ENCODE results near the gene H2BK1. TPM values are rescaled to one million over a fixed set of nuclear protein-coding genes. Genes with fewer than 3 reads are reported as not detected.

The H2BK1 gene
- total RNA-seq, 1 donor from 2014 or later: not detected

DNA sequence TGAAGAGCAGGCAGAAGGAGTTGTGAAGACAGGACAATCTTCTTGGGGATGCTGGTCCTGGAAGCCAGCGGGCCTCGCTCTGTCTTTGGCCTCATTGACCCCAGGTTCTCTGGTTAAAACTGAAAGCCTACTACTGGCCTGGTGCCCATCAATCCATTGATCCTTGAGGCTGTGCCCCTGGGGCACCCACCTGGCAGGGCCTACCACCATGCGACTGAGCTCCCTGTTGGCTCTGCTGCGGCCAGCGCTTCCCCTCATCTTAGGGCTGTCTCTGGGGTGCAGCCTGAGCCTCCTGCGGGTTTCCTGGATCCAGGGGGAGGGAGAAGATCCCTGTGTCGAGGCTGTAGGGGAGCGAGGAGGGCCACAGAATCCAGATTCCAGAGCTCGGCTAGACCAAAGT, 23.5 kb upstream of the H2BK1 start:
- H3K9me3 Mint-ChIP-seq: no peaks in the 10 kb centered on the region
- no peak for DNase-seq (ENCODE audit: low spot score)
- peaks cover 10% of the 10 kb centered on the region for H3K36me3 Mint-ChIP-seq (ENCODE audit: low read depth)
- H3K4me1 Mint-ChIP-seq (ENCODE audit: low read depth): peaks cover 28% of the 10 kb centered on the region
- H3K27me3 Mint-ChIP-seq (ENCODE audit: insufficient read depth): peaks cover 2% of the 10 kb centered on the region
- peak overlapping the region; percentile 100 for H3K4me3 Mint-ChIP-seq
- peak overlapping the region; percentile 98 for H3K27ac Mint-ChIP-seq
- intact Hi-C loops (cut with micrococcal nuclease): loop anchor here (2.0 to 10.0 kb wide), 4 partner anchors 117 to 1441 kb away; partner anchors contain the start of genes XRCC2 and ZNF775

DNA sequence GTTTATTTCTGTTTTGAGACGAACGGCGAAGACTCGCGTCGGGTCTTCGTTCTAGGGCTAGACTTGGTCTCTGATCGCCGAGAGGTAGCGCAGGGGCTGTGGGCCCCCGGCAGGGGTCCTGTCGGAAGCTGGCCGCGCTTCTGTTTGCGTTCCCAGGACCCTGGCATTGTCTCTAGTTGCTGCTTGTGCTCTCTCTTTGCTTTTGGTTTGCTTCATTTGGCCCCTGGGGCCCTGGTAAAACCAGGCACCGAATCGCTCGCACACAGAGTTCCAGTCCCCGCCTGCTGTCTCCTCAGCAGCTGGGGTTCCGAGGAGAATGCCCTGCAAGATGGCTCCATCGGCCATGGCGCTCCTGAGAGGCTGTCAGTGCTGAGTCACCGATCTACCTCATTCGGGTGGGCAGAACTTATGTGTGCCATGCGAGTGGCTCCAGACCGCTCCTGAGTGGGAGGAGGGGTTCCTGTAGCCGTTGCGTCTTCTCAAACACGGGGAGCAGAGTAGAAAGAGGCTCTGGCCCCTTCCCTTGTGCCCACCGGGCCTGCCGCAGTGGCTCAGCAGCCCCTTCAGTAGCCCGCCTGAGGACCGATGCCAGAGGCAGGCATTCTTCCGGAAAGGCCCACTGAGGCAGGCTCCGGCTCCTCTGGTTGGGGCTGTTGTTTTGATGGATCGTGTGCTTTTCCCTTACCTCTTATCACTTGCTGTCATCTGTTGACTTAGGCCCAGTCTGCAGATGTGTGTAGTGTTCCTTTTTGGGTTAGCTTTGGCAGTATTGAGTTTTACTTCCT, 22.8 kb upstream of the H2BK1 start:
- DNase-seq (ENCODE audit: low spot score): peak; percentile 53
- Mint-ChIP-seq H3K4me1 (ENCODE audit: low read depth) (peaks cover 29% of the 10 kb centered on the region), H3K27me3 (ENCODE audit: insufficient read depth) (peaks cover 2% of the 10 kb centered on the region), H3K4me3 (peak overlapping the region; percentile 100), H3K9me3 (no peaks in the 10 kb centered on the region), H3K36me3 (ENCODE audit: low read depth) (peaks cover 10% of the 10 kb centered on the region), H3K27ac (peak overlapping the region; percentile 98)
- intact Hi-C loops (cut with micrococcal nuclease): loop anchor here (1.0 to 10.0 kb wide), 11 partner anchors 11 to 1442 kb away; partner anchors contain the start of genes ABCB8, NUB1, TMUB1 and XRCC2

- peak within 1 kb of the TSS; percentile 100 for H3K4me3 Mint-ChIP-seq
- H3K27me3 Mint-ChIP-seq (ENCODE audit: insufficient read depth): peaks cover 2% of the 10 kb centered on the region
- peak within 1 kb of the TSS; percentile 98 for H3K27ac Mint-ChIP-seq
- H3K36me3 Mint-ChIP-seq (ENCODE audit: low read depth): peaks cover 10% of the 10 kb centered on the region
- intact Hi-C loops (cut with micrococcal nuclease): loop anchor here (1.0 to 10.0 kb wide), 11 partner anchors 12 to 1442 kb away; partner anchors contain the start of genes ABCB8, NUB1, TMUB1 and XRCC2
- H3K4me1 Mint-ChIP-seq (ENCODE audit: low read depth): peaks cover 35% of the 10 kb centered on the region
- no peaks in the 10 kb centered on the region for H3K9me3 Mint-ChIP-seq
- peak; percentile 89 for DNase-seq (ENCODE audit: low spot score)
These were observed 22.0 kb upstream of the H2BK1 start, which contains the start of gene CHPF2 for GRCh38 chr7:151232091-151232916. TSS of gene CHPF2 (plus strand) at chr7:151232483. CDS start at chr7:151234012, 1,529 bp downstream.

GRCh38 chr7:151231080-151231479, 20.8 kb upstream of the H2BK1 start:
- no peak for DNase-seq (ENCODE audit: low spot score)
- intact Hi-C loops (cut with micrococcal nuclease): loop anchor here (5.0 to 10.0 kb wide), 2 partner anchors 401 to 1444 kb away; partner anchors contain the start of gene XRCC2
- peaks cover 44% of the 10 kb centered on the region for H3K4me1 Mint-ChIP-seq (ENCODE audit: low read depth)
- peaks cover 2% of the 10 kb centered on the region for H3K27me3 Mint-ChIP-seq (ENCODE audit: insufficient read depth)
- peak overlapping the region; percentile 28 for H3K4me3 Mint-ChIP-seq
- H3K9me3 Mint-ChIP-seq: no peaks in the 10 kb centered on the region
- H3K36me3 Mint-ChIP-seq (ENCODE audit: low read depth): peaks cover 14% of the 10 kb centered on the region
- no peak overlapping the region for H3K27ac Mint-ChIP-seq

DNA sequence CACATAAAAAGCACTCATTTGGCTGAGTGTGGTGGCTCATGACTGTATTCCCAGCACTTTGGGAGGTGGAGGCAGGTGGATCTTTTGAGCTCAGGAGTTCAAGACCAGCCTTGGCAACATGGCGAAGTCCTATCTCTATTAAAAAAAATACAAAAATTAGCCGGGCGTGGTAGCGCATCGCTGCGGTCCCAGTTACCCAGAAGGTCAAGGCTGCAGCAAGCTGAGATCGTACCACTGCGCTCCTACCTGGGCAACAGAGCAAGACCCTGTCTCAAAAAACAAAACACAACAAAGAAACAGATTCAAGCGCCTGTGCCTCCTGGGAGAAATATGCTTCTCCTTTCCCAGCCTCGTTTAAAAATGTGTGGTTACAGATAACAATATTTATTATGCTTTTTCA, 19.0 kb upstream of the H2BK1 start:
- Mint-ChIP-seq H3K9me3 (no peaks in the 10 kb centered on the region), H3K4me1 (ENCODE audit: low read depth) (peaks cover 54% of the 10 kb centered on the region), H3K27ac (no peak overlapping the region), H3K4me3 (no peak overlapping the region), H3K27me3 (ENCODE audit: insufficient read depth) (peaks cover 2% of the 10 kb centered on the region), H3K36me3 (ENCODE audit: low read depth) (peaks cover 24% of the 10 kb centered on the region)
- intact Hi-C loops (cut with micrococcal nuclease): no loop called here
- DNase-seq (ENCODE audit: low spot score): no peak

GRCh38 chr7:151228024-151228866, 18.0 kb upstream of the H2BK1 start:
- peak overlapping the region; percentile 98 for H3K4me3 Mint-ChIP-seq
- no peak for DNase-seq (ENCODE audit: low spot score)
- H3K27me3 Mint-ChIP-seq (ENCODE audit: insufficient read depth): peaks cover 2% of the 10 kb centered on the region
- intact Hi-C loops (cut with micrococcal nuclease): no loop called here
- H3K9me3 Mint-ChIP-seq: no peaks in the 10 kb centered on the region
- peaks cover 45% of the 10 kb centered on the region for H3K4me1 Mint-ChIP-seq (ENCODE audit: low read depth)
- H3K36me3 Mint-ChIP-seq (ENCODE audit: low read depth): peaks cover 26% of the 10 kb centered on the region
- H3K27ac Mint-ChIP-seq: peak overlapping the region; percentile 62

DNA sequence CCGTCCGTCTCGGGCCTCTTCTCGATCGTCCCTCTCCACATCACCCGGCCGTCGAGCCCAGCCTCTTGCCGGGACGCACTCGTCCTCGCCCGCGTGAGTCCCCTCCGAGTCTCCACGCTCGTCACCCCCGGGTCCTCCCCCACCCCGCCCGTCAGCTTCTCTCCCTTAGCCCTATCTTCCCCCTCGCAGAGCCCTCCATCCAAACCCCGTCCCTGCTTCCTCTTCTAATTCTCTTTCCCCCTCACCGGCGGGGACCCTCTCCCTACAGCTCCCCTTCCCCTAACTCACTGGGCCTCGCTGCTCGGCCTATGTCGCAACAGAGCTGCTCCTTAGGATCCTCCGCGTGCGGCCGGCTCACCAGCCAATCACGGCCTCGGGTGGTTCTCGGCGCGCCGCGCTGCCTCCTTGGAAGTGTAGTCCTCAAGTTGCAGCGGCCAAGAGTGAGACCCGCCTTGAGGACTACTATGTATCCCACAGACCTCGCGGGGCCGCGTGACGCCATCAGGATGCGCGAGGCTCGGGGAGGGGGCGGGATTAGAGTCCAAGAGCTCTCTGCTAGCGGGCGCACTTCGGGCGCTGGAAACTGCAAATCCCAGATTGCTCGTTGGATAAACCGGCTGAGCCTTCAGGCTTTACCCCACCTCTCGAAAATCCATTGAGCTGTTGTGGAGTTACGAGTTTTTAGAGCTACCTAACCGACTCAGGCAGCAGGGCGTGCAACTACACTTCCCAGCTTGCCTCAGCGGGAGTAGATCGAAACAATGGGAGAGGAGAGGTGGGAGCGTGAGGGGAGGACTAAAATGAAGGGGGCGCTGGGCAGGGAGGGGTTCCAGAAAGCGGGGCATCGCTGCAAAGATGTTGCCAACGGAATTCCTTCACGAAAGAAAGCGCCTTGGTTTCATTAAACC, 16.8 kb upstream of the H2BK1 start, which contains the start of gene ABCF2:
Gene ABCF2 (minus strand): TSS at position 331 of the 908 bp plus-strand sequence. CDS start 747 bp downstream, outside the sequence.
- Mint-ChIP-seq H3K27me3 (ENCODE audit: insufficient read depth) (peaks cover 2% of the 10 kb centered on the region), H3K27ac (peak within 1 kb of the TSS; percentile 94), H3K36me3 (ENCODE audit: low read depth) (peaks cover 32% of the 10 kb centered on the region), H3K4me3 (peak within 1 kb of the TSS; percentile 98), H3K4me1 (ENCODE audit: low read depth) (peaks cover 43% of the 10 kb centered on the region), H3K9me3 (no peaks in the 10 kb centered on the region)
- DNase-seq (ENCODE audit: low spot score): peak; percentile 97
- intact Hi-C loops (cut with micrococcal nuclease): loop anchor here (1.0 kb wide), 10 partner anchors 17 to 292 kb away; partner anchors contain the start of genes ABCB8, NUB1, RHEB and TMUB1

- DNase-seq (ENCODE audit: low spot score): no peak
- intact Hi-C loops (cut with micrococcal nuclease): no loop called here
These were observed 16.2 kb upstream of the H2BK1 start for GRCh38 chr7:151226560-151226874.

DNA sequence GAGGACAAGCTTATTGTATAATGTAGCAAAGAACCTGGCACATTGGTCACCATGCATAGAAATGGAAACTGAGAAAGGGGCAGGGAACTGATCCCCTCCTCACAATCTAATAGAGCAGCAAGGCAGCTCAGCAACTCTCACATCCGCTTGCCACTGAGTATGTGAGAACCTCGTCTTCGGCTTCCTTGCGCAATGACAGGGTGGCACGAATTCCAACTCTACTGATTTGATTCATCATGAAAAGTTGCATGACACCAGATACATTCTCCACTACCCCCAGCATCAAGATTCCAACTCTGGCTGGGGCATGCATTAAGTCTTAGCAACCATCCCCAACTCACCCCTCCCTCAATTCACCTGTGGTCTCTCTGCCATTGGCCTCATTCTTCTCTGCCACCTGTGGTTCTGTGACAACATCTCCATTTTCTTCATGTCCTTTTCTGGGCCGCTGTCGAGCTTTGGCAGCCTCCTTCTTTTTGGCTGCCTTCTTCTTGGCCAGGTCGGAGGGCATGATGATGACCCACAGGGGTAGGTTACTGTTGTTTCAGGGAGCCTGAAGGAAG, 15.7 kb upstream of the H2BK1 start:
- Mint-ChIP-seq H3K4me3 (peak overlapping the region; percentile 98), H3K27me3 (ENCODE audit: insufficient read depth) (peaks cover 2% of the 10 kb centered on the region), H3K36me3 (ENCODE audit: low read depth) (peaks cover 39% of the 10 kb centered on the region), H3K4me1 (ENCODE audit: low read depth) (peaks cover 32% of the 10 kb centered on the region), H3K9me3 (no peaks in the 10 kb centered on the region), H3K27ac (peak overlapping the region; percentile 94)
- no peak for DNase-seq (ENCODE audit: low spot score)
- intact Hi-C loops (cut with micrococcal nuclease): no loop called here

More at GRCh38 chr7:151226560-151226874, 16.2 kb upstream of the H2BK1 start:
- H3K27ac Mint-ChIP-seq: peak overlapping the region; percentile 94
- peaks cover 37% of the 10 kb centered on the region for H3K4me1 Mint-ChIP-seq (ENCODE audit: low read depth)
- H3K9me3 Mint-ChIP-seq: no peaks in the 10 kb centered on the region
- peak overlapping the region; percentile 98 for H3K4me3 Mint-ChIP-seq
- peaks cover 2% of the 10 kb centered on the region for H3K27me3 Mint-ChIP-seq (ENCODE audit: insufficient read depth)
- peaks cover 37% of the 10 kb centered on the region for H3K36me3 Mint-ChIP-seq (ENCODE audit: low read depth)

GRCh38 chr7:151223728-151224127, 13.4 kb upstream of the H2BK1 start:
- H3K27me3 Mint-ChIP-seq (ENCODE audit: insufficient read depth): no peaks in the 10 kb centered on the region
- H3K4me1 Mint-ChIP-seq (ENCODE audit: low read depth): peaks cover 33% of the 10 kb centered on the region
- H3K27ac Mint-ChIP-seq: no peak overlapping the region
- intact Hi-C loops (cut with micrococcal nuclease): no loop called here
- no peak for DNase-seq (ENCODE audit: low spot score)
- no peak overlapping the region for H3K4me3 Mint-ChIP-seq
- H3K9me3 Mint-ChIP-seq: no peaks in the 10 kb centered on the region
- H3K36me3 Mint-ChIP-seq (ENCODE audit: low read depth): peaks cover 47% of the 10 kb centered on the region

GRCh38 chr7:151218170-151218569, 7.9 kb upstream of the H2BK1 start:
- no peaks in the 10 kb centered on the region for H3K27me3 Mint-ChIP-seq (ENCODE audit: insufficient read depth)
- H3K4me1 Mint-ChIP-seq (ENCODE audit: low read depth): peaks cover 12% of the 10 kb centered on the region
- H3K9me3 Mint-ChIP-seq: no peaks in the 10 kb centered on the region

More at GRCh38 chr7:151218170-151218569, 7.9 kb upstream of the H2BK1 start:
- Mint-ChIP-seq H3K4me3 (no peak overlapping the region), H3K36me3 (ENCODE audit: low read depth) (peaks cover 58% of the 10 kb centered on the region), H3K27ac (no peak overlapping the region)
- DNase-seq (ENCODE audit: low spot score): no peak
- intact Hi-C loops (cut with micrococcal nuclease): no loop called here

Measured in activated T-helper 1 cell treated with anti-CD3 and anti-CD28 coated beads, Interleukin-12 subunit alpha, Interleukin-12 subunit beta, Interleukin-2, Interleukin-4 antibody, amounts not matched to agents 30 ng/mL and 10 ng/mL and 1 ng/mL, durations not matched to agents 14 hours and 24 hours and 36 hours (primary cell).